LoVo (cell line): ENCODE measurements around the gene HERPUD1.
A peak's percentile ranks its signal among the peaks of the same experiment; 100 is the strongest.
"Not testable (repeated sequence)": the region's sequence is repeated elsewhere in the genome, so short reads cannot be mapped to it uniquely, and the experiment has no call there.

ENCODE experiments used
- DNase-seq: peaks from one replicate; pipeline ENCODE4 v3.0.0-alpha.2; 2016; ENCODE audit warnings: low spot score

Gene HERPUD1

DNA sequence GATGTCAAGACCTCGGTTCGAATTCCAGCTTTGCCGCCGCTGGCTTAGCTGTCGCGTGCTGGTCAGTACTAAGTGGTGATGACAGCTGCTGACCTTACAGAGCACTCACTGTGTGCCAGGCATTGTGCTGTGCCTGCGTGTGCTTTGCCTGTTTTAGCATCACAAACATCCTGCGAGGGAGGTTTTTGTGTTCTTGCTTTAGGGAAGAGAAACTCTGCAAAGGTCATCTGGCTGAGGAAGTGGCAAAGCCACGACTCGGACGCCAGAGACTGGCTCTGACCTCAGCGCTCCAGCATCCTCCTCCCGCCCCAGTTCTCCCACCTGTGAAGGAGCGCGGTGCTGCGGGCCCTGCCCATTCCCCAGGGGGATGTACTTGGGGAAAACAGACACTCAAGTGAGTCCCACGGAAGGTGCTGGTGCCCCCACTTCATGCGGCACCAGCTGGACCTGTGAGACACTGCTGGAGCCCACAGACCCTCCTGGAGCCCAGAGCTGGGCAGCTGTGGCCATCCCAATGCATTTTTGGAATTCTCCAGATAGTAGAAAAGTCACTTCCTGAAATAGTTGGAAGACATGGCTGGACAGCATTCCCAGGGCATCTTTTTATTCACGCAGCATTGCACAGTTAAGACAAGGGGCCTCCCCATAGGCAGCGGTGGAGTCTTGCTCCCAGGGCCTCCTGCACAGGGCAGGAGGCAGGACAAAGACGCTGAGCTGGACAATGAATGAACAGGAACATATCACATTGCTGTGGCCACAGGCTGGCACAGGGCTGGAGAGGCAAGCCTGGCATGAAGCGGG, 20.0 kb upstream of the HERPUD1 start:
- no peak for DNase-seq

DNA sequence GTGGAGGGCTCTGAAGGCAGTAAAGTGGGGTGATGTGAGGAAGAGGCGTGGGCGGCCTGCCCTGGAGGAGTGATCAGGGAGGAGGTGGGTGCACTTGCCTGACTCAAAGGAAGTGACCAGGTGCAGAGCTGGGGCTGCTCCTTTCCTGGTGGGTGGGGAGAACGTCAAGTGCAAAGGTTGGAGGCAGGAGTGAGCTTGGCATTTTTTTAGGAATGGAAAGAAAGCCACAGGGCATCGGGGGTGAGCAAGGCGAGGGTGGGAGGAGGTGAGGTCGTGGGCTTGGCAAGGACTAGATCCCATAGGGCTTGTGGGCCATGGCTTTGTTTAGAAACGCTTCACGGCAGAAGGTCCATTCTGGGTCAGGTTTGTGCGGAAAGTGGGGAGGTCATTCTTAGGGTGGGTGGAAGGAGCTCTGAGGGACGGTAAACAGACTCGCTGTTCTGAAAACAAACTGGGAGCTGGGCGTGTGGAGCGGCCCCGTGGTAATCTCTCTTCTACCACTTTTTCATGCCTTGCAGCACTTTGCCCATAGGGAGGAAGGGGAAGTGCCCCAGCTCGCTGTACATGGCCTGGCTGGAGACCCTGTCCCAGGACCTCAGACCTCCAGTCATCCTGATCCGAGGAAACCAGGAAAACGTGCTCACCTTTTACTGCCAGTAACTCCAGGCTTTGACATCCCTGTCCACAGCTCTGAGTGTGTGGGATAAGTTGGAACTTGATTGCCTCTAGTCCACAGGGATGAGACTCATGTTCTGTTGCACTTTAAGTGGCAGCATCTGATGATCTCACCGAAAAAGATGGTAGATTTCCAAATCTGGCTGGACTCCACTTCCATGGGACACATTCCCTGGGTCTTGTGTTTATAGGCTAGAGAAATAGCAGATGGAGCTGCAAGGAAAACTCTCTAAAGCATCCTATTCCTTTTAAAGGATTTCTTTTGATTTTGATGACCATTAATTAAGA, 18.9 kb upstream of the HERPUD1 start:
- no peak for DNase-seq

DNA sequence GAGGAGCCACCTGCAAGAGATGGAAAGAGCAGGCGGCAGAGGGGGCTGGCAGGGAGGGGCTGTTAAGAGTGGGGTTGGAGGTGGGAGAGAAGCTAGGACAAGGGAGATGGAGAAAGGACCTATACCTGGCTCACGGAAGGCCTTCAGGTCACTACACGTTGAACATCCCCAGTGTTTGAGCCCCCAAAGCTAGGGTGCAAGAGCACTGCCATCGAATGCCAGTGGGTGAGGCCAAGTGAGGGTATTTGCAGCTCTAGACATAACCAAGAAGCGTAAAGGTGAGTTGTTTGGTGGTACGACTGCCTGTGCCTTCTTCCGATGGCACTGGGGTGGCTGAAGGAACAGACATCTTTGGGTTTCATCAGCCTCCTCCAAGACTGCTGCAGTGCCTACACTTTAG, 17.0 kb upstream of the HERPUD1 start:
- DNase-seq: no peak

DNA sequence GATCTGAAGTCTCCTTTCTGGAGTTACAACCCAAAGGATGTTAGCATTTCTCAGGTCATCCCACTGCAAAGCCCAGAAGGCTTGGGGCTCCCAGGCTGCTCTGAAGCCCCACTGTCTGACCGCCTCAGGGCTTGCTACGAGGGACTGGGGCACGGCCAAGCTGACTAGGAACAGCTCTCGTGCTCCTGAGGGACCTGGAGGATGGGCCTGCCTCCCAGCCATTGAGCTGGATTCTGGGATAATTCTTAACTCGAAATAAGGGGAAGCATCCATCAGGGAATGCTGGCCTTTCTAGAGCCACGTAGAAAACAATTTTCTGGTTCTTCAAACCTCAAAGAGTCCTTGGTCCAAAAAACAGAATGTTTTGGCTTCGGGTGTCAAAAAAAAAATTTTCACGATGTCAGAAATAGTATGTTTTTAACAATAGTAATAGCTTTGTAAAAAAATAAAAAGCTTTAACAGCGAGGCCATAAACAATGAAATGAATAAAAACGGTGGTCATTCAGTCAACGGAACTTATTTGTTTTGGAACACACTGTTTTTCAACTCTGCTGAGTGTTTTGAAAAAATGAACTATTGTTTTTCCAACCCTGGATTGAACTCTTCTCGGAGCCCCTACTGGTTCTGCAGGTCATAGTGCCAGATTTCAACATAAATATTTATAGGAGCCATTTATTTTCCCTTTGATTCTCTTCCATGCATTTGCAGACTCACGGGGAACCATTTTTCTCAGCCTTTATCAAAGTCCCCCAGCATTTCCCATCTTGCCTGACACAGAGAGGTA, 16.4 kb upstream of the HERPUD1 start:
- DNase-seq: no peak

GRCh38 chr16:56916571-56917403, 15.2 kb upstream of the HERPUD1 start:
- DNase-seq: no peak

GRCh38 chr16:56918467-56919012, 13.4 kb upstream of the HERPUD1 start:
- DNase-seq: no peak

GRCh38 chr16:56919099-56919800, 12.7 kb upstream of the HERPUD1 start:
- DNase-seq: no peak

DNA sequence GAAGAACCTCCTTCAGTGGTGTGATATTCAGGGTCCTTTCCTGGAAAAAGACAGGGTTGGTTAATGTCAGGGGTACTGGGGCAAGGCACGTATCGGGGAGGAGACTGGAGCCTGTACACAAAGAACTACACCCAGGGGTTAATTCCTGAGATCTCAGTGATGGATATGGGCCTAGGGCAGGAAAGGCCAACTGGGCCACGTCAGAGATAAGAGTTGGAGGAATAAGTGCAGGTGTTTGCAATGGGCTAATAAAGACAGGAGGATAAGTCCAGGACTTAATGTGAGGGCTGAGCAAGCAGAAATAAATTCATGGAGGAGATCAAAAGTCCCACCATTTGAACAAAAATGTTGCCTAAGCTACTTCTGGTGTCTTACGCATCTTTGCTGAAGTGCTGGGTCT, 10.4 kb upstream of the HERPUD1 start:
- no peak for DNase-seq

GRCh38 chr16:56923481-56924091, 8.4 kb upstream of the HERPUD1 start:
- no peak for DNase-seq

DNA sequence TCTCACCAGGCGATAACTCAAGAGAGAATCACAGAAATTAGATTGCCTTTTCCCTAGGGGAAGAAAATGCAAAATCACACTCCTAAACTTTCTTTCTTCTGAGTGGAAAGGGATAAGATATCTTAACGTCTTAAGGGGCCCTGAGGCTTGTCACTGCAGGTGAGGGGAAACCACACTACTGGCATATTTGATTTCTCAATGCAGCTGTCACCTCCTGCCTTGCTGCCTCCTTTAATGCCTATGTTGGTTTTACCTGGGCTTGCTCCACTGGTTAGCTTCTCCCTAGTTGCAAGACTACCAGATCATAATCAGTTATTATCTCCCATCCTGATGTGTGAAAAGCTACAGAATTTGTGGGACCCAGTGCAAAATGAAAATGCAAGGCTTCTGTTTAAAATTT, 4.5 kb upstream of the HERPUD1 start:
- DNase-seq: no peak

DNA sequence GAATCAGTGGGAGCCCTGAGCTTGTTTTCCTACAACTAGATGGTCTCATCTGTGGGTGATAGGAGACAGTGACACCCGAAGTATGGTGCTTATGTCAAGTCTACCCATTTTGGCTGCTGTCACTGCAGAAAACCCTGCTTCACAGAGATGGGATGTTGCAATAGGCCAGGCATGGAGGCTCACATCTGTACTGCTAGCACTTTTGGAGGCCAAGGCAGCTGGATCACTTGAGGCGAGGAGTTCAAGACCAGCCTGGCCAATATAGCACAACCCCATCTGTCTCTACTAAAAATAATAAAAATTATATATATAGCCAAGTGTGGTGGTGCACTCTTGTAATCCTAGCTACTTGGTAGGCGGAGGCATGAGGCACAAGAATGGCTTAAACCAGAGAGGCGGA, 2.3 kb upstream of the HERPUD1 start:
- DNase-seq: no peak

DNA sequence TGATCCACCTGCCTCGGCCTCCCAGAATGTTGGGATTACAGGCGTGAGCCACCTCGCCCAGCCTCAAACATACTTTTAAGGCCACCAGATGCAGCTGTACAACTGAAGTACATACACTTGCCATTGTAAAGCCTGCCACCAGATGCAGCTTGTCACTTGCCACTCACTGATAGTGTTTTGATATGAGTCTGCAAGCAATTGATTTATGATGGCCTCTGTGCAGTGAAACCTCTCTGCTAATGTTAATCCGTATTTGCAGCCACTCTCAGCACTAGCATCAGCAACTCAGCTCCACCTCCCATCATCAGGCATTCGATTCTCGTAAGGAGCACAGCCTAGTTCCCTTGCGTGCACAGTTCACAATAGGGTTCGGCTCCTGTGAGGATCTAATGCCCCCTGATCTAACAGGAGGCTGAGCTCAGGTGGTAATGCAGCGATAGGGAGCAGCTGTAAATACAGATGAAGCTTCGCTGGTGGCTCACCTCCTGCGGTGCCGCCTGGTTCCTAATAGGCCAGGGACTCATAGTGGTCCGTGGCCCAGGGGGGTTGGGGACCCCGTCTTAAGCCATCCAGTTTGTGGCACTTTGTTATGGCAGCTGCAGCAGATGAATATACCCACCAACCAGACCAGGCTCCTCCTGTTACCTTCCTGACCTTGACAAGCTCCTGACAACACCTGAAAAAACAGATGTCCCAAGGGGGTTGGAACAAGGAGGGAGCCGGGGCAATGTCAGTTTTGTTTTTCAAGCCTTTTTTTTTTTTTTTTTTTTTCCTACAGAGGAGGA, 1.3 kb upstream of the HERPUD1 start:
- no peak for DNase-seq

DNA sequence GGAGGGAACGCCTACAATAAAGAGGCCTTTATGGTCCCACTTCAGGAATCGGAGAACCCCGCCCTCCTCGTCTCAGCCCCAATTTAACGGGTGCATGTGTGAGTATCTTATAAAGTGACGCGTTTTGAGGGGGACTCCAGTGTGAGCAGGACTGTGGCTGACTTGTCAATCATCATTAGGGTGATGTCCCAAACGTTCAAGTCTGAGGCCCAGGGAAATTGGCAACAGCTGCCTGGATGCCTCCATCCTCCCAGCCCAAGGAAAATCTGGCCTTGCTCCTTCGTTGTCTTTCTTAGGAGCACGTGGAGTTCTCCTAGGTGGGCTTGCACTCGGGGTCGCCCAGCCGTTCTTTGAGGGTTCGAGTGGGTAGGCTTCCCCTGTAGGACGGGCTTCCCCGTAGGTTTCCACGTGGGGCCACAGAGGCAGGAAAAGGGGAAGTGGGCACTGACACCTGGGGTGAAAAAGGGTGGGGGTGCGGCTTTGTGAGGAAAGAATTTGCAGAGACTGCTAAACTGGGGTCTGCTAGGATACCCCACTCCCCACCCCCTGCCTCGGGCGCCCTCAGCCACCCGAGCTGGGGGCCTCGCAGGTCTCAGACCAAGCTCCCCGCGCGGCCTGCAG, 561 bp upstream of the HERPUD1 start:
- peak; percentile 55 for DNase-seq

DNA sequence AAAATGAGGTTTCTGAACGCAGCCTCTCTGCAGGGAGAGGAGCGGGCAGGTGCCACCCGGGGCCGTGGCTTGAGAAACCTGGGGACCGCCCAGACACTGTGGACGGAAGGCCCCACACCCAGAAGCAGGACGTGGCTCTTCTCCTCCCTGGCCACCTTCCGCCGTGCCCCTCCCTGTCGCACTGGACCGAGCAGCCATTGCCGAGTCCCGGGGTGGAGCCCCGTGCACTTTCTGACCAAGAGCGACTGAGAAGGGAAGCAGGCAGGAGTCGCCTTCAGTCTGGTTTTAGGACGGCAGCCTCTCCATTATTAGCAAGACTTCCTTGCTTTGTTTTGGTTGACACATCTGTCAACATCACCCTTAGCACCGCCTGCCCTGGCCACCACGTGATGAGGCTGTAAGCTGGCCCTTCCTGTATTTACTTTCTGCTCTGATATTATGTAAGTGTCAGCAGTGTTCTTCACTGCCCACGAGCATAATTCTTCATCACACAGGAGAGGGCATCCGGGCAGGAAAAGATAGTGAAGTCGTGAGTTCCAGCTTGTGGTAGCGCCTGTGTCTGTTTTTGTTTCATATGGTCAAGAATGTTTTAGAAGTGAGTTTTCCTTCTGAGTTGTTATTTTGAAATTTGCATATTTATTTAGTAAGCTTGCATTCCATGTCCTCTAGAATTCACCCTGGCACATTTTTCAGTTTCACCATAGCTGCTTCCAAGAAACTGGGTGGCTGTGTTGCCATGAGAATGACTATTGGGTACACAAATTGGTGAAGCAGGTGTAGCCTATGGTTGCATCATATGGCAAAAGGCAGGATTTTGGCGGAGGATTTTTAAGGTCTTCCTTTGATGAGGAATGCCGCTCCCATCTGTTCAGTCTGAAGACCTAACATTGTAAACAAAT, 1.0 kb downstream of the HERPUD1 start:
- peak; percentile 67 for DNase-seq

DNA sequence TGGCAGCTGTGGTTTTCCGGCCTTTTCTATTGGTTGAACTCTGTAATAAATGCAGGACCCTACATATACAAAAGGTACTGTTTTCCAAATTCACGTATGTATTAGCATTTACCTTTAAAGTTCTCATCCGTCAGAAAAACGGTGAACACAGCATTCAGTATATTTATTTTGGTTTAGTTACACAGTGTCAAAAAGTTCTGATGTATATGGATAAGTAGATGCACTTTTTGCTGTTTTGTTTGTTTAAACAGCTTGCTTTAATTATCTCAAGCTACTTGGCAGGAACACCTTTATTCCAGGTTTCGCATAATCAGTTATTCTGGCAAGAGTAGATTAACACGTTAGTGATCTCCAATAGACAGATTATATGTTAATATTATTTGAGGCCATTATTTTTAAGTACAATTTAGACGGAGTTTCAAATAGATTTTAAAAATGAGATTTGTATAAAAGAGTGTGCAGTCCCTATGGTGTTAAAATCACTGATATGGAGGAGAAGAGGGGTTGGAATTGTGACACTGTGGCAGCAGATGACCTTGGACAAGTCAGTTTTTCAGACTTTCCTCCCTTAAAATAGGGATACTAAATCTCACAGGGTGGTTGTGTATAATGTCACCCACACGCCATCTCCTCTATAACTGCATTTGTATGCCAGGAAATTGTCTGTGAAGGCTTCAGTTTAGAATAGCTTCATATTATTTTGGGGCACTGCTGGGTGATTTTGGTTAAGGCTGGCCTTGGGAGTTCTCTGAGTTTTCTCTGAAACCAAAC, 2.1 kb downstream of the HERPUD1 start:
- no peak for DNase-seq

DNA sequence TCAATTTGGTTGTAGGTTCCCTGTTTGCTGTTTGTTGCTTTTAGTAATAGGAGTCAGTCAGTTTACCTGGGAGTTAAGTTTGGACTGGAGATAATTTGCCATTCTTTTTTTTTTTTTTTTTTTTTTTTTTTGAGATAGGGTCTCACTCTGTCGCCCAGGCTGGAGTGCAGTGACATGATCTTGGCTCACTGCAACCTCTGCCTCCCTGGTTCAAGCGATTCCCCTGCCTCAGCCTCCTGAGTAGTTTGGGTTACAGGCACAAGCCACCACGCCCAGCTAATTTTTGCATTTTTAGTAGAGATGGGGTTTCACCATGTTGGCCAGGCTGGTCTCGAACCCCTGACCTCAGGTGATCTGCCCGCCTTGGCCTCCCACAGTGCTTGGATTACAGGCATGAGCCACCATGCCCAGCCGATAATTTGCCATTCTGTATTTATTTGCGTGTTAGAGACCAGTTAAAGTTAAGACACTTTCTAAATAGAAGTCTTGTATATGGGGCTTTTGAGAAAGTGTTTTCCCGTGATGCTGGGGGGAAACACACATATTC, 2.7 kb downstream of the HERPUD1 start:
- not testable (repeated sequence) for DNase-seq

GRCh38 chr16:56935201-56935600, 3.3 kb downstream of the HERPUD1 start:
- no peak for DNase-seq
